Measurements from ENCODE around the gene CENPU.

DNA sequence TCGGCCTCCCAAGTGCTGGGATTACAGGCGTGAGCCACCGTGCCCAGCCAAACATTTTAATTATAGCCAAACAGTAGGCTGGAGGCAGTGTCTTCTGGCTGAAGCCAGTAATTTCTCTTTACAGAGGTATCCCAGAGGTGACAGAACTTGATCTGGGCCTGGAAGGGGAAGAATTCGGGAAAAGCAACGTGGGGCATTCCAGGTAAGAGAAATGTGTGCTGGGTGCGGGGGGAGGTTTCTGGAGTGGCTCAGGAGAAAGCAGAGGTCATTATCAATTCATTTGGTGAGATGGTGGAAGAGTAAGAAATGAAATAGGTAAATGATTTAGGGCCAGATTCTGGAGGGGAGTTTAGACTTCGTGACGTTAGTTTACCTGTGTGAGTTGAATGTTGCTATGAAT is 82.0 kb downstream of the CENPU start:
- TF ChIP-seq, protein P1, sequence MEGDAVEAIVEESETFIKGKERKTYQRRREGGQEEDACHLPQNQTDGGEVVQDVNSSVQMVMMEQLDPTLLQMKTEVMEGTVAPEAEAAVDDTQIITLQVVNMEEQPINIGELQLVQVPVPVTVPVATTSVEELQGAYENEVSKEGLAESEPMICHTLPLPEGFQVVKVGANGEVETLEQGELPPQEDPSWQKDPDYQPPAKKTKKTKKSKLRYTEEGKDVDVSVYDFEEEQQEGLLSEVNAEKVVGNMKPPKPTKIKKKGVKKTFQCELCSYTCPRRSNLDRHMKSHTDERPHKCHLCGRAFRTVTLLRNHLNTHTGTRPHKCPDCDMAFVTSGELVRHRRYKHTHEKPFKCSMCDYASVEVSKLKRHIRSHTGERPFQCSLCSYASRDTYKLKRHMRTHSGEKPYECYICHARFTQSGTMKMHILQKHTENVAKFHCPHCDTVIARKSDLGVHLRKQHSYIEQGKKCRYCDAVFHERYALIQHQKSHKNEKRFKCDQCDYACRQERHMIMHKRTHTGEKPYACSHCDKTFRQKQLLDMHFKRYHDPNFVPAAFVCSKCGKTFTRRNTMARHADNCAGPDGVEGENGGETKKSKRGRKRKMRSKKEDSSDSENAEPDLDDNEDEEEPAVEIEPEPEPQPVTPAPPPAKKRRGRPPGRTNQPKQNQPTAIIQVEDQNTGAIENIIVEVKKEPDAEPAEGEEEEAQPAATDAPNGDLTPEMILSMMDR (IDR thresholded peaks at IDR 0.05 in 8 of 11, conservative IDR thresholded peaks at IDR 0.05 in 3 of 11): no peak
- TF ChIP-seq POLR2A (IDR thresholded peaks at IDR 0.05): no peak
